ENCODE measurements around the gene BIRC6. TPM values are rescaled to one million over a fixed set of nuclear protein-coding genes. Genes with fewer than 3 reads are reported as not detected.

Gene BIRC6
- total RNA-seq, 1 experiment from 2014 or later: 63.1 TPM

DNA sequence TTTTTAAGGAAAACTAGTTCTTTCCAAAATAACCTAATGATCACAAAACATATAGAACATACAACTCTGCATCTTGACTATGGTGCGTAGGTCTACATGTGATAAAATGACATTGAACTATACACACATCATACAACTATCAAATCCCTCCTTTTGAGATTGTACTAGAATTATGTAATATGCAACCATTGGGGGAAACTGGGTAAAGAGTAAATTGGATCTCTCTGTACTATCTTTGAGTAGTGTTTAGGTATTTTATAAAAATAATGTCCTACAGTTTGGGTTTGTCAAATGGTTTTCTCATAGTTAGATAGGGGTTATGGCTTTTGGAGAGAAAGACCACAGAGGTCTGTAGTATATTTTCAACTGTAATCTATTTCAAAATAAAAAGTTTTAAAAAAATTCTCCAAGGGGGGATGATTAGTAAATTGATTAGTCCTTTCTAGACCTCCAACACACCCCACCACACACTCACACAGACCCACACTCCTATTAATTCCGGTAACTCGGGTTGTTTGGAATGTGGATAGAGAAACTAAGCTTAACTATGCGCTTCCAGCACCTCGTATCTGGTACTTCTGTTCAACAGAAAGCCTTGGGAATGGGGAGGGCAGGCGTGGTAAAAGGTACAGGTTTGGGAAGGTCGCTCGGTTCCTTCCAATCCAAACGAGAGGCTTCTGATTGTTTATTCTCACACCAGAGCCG lies 695 bp upstream of the BIRC6 start:
- Mint-ChIP-seq H3K27ac (peak overlapping the region; percentile 98), H3K4me1 (peaks cover 30% of the 10 kb centered on the region), H3K36me3 (peaks cover 7% of the 10 kb centered on the region; the same call in 1 of the 2 replicates), H3K4me3 (peak overlapping the region; percentile 84), H3K27me3 (ENCODE audit: low read depth) (no peaks in the 10 kb centered on the region), H3K9me3 (no peaks in the 10 kb centered on the region)
- ATAC-seq (peak; percentile 16; the same call in 1 of the 2 replicates), DNase-seq (ENCODE audit: low spot score) (no peak)
- TF ChIP-seq HMGA2 (CRISPR knock-in tag; IDR thresholded peaks at IDR 0.05): no peak
- TF ChIP-seq, protein P1, sequence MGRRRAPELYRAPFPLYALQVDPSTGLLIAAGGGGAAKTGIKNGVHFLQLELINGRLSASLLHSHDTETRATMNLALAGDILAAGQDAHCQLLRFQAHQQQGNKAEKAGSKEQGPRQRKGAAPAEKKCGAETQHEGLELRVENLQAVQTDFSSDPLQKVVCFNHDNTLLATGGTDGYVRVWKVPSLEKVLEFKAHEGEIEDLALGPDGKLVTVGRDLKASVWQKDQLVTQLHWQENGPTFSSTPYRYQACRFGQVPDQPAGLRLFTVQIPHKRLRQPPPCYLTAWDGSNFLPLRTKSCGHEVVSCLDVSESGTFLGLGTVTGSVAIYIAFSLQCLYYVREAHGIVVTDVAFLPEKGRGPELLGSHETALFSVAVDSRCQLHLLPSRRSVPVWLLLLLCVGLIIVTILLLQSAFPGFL (CRISPR knock-in tag; IDR thresholded peaks at IDR 0.05; ENCODE audit: borderline replicate concordance): no peak
- TF ChIP-seq, protein P2, sequence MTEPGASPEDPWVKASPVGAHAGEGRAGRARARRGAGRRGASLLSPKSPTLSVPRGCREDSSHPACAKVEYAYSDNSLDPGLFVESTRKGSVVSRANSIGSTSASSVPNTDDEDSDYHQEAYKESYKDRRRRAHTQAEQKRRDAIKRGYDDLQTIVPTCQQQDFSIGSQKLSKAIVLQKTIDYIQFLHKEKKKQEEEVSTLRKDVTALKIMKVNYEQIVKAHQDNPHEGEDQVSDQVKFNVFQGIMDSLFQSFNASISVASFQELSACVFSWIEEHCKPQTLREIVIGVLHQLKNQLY (CRISPR knock-in tag; IDR thresholded peaks at IDR 0.05): no peak
- TF ChIP-seq, protein P3, sequence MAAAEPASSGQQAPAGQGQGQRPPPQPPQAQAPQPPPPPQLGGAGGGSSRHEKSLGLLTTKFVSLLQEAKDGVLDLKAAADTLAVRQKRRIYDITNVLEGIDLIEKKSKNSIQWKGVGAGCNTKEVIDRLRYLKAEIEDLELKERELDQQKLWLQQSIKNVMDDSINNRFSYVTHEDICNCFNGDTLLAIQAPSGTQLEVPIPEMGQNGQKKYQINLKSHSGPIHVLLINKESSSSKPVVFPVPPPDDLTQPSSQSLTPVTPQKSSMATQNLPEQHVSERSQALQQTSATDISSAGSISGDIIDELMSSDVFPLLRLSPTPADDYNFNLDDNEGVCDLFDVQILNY (CRISPR knock-in tag; IDR thresholded peaks at IDR 0.05): no peak
- TF ChIP-seq, protein P4, sequence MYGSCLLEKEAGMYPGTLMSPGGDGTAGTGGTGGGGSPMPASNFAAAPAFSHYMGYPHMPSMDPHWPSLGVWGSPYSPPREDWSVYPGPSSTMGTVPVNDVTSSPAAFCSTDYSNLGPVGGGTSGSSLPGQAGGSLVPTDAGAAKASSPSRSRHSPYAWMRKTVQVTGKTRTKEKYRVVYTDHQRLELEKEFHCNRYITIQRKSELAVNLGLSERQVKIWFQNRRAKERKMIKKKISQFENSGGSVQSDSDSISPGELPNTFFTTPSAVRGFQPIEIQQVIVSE (CRISPR knock-in tag; IDR thresholded peaks at IDR 0.05; ENCODE audit: borderline replicate concordance): no peak
- ChIA-PET CTCF (no interaction called here), POLR2A (interaction anchor here (0.5 to 1.2 kb wide), 2 partner anchors 102 to 316 kb away, joined by 3 to 5 read pairs; partner anchors contain the start of gene DPY30)

DNA sequence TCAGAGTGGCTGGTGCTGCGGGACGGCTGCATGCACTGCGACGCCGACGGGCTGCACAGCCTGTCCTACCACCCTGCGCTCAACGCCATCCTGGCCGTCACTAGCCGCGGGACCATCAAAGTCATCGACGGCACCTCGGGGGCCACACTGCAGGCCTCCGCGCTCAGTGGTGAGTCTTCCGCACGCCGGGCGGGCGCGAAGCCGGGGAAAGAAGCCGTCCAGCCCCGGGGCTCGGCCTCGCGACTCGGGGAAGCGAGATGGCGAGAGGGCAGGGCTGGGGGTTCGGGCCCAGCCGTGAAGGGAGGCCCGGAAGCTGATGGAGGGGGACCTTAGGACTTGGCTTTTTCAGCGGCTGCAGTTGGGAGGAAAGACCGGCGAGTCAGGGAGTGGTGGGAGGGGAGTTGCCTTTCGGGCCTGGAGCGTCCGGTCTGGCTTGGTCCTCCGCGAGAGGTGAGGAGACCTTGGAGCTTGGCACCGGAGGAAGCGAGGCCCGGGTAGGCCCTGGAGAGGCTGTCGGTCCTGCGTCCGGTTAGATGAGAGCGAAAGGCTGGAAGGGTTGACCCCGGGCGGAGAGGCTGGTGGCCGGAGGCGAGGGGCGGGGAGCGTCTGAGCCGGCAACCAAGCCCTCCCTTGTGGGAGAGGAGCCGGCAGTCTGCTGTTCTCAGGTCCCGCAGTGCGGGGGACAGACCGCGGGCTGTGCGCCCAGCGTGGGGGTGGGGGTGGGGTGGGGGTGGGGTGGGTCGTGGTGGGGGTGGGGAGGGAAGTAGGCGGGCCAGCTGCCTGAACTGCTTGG lies 691 bp downstream of the BIRC6 start:
- ChIA-PET POLR2A (interaction anchor here (0.5 to 0.7 kb wide), 2 partner anchors 10 to 80 kb away, joined by 3 to 4 read pairs; partner anchors contain the start of gene YIPF4), CTCF (no interaction called here)
- DNase-seq (ENCODE audit: low spot score): peak; percentile 51
- ATAC-seq: peak; percentile 8
- H3K27me3 Mint-ChIP-seq (ENCODE audit: low read depth): no peaks in the 10 kb centered on the region
- H3K27ac Mint-ChIP-seq: peak overlapping the region; percentile 92; the same call in 1 of the 2 replicates
- H3K9me3 Mint-ChIP-seq: peaks cover 9% of the 10 kb centered on the region
- H3K4me3 Mint-ChIP-seq: peak overlapping the region; percentile 87
- H3K4me1 Mint-ChIP-seq: peaks cover 30% of the 10 kb centered on the region
- peaks cover 18% of the 10 kb centered on the region for H3K36me3 Mint-ChIP-seq
- TF ChIP-seq, protein P4 (CRISPR knock-in tag; IDR thresholded peaks at IDR 0.05; ENCODE audit: borderline replicate concordance): no peak
- TF ChIP-seq ZBTB21 (CRISPR knock-in tag; IDR thresholded peaks at IDR 0.05; ENCODE audit: borderline replicate concordance) (0 out of 2 replicates have a peak, but pooled peaks have one; percentile 13), HMGA2 (CRISPR knock-in tag; IDR thresholded peaks at IDR 0.05) (no peak), GTF2I (CRISPR knock-in tag; conservative IDR thresholded peaks at IDR 0.05) (no peak), KAT7 (CRISPR knock-in tag; IDR thresholded peaks at IDR 0.05; ENCODE audit: borderline replicate concordance) (peak; percentile 97; the same call in 1 of the 2 replicates), JUN (CRISPR knock-in tag; IDR thresholded peaks at IDR 0.05) (no peak), FOXP1 (CRISPR knock-in tag; IDR thresholded peaks at IDR 0.05; ENCODE audit: borderline replicate concordance) (peak; percentile 63), OVOL2 (CRISPR knock-in tag; IDR thresholded peaks at IDR 0.05; ENCODE audit: borderline replicate concordance) (no peak), NFE2L1 (CRISPR knock-in tag; IDR thresholded peaks at IDR 0.05) (0 out of 2 replicates have a peak, but pooled peaks have one; percentile 35), ZNF232 (CRISPR knock-in tag; IDR thresholded peaks at IDR 0.05) (0 out of 2 replicates have a peak, but pooled peaks have one; percentile 66), MYBL2 (CRISPR knock-in tag; IDR thresholded peaks at IDR 0.05) (0 out of 2 replicates have a peak, but pooled peaks have one; percentile 8), NFYB (CRISPR knock-in tag; conservative IDR thresholded peaks at IDR 0.05; ENCODE audit: low read depth) (0 out of 2 replicates have a peak, but pooled peaks have one; percentile 4), CREM (CRISPR knock-in tag; IDR thresholded peaks at IDR 0.05) (no peak)
- TF ChIP-seq, protein P5, sequence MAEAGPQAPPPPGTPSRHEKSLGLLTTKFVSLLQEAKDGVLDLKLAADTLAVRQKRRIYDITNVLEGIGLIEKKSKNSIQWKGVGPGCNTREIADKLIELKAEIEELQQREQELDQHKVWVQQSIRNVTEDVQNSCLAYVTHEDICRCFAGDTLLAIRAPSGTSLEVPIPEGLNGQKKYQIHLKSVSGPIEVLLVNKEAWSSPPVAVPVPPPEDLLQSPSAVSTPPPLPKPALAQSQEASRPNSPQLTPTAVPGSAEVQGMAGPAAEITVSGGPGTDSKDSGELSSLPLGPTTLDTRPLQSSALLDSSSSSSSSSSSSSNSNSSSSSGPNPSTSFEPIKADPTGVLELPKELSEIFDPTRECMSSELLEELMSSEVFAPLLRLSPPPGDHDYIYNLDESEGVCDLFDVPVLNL (CRISPR knock-in tag; IDR thresholded peaks at IDR 0.05; ENCODE audit: borderline replicate concordance, low read depth): peak; percentile 78; the same call in 1 of the 2 replicates
- TF ChIP-seq, protein P6, sequence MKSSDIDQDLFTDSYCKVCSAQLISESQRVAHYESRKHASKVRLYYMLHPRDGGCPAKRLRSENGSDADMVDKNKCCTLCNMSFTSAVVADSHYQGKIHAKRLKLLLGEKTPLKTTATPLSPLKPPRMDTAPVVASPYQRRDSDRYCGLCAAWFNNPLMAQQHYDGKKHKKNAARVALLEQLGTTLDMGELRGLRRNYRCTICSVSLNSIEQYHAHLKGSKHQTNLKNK (CRISPR knock-in tag; IDR thresholded peaks at IDR 0.05): no peak
- TF ChIP-seq, protein P7, sequence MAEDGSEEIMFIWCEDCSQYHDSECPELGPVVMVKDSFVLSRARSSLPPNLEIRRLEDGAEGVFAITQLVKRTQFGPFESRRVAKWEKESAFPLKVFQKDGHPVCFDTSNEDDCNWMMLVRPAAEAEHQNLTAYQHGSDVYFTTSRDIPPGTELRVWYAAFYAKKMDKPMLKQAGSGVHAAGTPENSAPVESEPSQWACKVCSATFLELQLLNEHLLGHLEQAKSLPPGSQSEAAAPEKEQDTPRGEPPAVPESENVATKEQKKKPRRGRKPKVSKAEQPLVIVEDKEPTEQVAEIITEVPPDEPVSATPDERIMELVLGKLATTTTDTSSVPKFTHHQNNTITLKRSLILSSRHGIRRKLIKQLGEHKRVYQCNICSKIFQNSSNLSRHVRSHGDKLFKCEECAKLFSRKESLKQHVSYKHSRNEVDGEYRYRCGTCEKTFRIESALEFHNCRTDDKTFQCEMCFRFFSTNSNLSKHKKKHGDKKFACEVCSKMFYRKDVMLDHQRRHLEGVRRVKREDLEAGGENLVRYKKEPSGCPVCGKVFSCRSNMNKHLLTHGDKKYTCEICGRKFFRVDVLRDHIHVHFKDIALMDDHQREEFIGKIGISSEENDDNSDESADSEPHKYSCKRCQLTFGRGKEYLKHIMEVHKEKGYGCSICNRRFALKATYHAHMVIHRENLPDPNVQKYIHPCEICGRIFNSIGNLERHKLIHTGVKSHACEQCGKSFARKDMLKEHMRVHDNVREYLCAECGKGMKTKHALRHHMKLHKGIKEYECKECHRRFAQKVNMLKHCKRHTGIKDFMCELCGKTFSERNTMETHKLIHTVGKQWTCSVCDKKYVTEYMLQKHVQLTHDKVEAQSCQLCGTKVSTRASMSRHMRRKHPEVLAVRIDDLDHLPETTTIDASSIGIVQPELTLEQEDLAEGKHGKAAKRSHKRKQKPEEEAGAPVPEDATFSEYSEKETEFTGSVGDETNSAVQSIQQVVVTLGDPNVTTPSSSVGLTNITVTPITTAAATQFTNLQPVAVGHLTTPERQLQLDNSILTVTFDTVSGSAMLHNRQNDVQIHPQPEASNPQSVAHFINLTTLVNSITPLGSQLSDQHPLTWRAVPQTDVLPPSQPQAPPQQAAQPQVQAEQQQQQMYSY (CRISPR knock-in tag; IDR thresholded peaks at IDR 0.05): peak; percentile 54; the same call in 1 of the 2 replicates
- TF ChIP-seq, protein P8, sequence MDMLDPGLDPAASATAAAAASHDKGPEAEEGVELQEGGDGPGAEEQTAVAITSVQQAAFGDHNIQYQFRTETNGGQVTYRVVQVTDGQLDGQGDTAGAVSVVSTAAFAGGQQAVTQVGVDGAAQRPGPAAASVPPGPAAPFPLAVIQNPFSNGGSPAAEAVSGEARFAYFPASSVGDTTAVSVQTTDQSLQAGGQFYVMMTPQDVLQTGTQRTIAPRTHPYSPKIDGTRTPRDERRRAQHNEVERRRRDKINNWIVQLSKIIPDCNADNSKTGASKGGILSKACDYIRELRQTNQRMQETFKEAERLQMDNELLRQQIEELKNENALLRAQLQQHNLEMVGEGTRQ (CRISPR knock-in tag; IDR thresholded peaks at IDR 0.05): peak; percentile 1; the same call in 1 of the 2 replicates
